ENCODE measurements around the gene ARL16.

DNA sequence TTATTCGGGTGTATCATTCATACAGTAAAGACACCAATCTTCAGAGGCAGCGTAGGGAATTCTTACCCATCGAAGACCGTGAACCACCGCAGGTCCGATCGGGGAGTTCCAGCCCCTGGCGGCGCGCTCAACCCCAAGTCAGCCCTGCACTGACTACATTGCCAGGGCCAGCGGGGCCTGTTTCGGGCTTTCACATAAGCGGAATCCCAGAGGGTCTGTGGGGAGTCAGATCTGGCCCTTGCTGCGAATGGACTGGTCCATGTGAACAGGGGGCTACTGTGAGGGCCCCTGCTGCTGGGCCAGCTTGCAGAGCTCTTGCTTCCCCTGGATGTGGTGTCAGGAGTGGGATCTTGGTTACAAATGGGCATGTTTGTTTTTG lies 34.9 kb downstream of the ARL16 start:
- no peak for TF ChIP-seq POLR2A (IDR thresholded peaks at IDR 0.05)
- no peak for TF ChIP-seq CTCF (IDR thresholded peaks at IDR 0.05)

All from right lobe of liver (tissue), 4 donors.